CD14-positive monocyte (primary cell): ENCODE measurements around the gene TMEM236. TPM values are rescaled to one million over a fixed set of nuclear protein-coding genes. Genes with fewer than 3 reads are reported as not detected.

ENCODE experiments used
- DNase-seq, 3 donors: peaks; one replicate each; pipeline ENCODE4 v3.0.0-alpha.2; 2011 to 2022
- H2AFZ ChIP-seq: 2 replicates; pipeline ENCODE4 v1.6.0; 2012; ENCODE audit warnings: mild to moderate bottlenecking, low read depth, low read length, inconsistent platforms; ENCODE audit not compliant: insufficient read depth, poor library complexity, severe bottlenecking
- H3K27ac ChIP-seq, 2 donors: 1 replicate in 1 of 2; 2 replicates in 1 of 2; pipeline ENCODE4 v1.5.1; 2012 to 2013; ENCODE audit warnings: low read length in 2 of 2, control low read depth in 1 of 2, inconsistent platforms in 1 of 2, low read depth in 1 of 2, mild to moderate bottlenecking in 1 of 2
- H3K27me3 ChIP-seq, 2 donors: one replicate each; pipeline versions ENCODE4 v1.6.0 to v1.6.1; 2011 to 2013; ENCODE audit warnings: low read length in 2 of 2; ENCODE audit not compliant: control insufficient read depth in 2 of 2, insufficient read depth in 2 of 2
- H3K36me3 ChIP-seq, 2 donors: replicated peaks in 1 of 2; 1 replicate in 1 of 2; 2 replicates in 1 of 2; pipeline versions ENCODE4 v1.5.1 to v1.6.1; 2012 to 2013; ENCODE audit warnings: low read length in 2 of 2, control low read depth in 1 of 2, inconsistent platforms in 1 of 2, mild to moderate bottlenecking in 1 of 2; ENCODE audit not compliant: insufficient read depth in 2 of 2, control insufficient read depth in 1 of 2
- H3K4me1 ChIP-seq, 2 donors: 1 replicate in 1 of 2; 2 replicates in 1 of 2; pipeline versions ENCODE4 v1.5.1 to v1.6.1; 2012 to 2013; ENCODE audit warnings: low read length in 2 of 2, control low read depth in 1 of 2, inconsistent platforms in 1 of 2, mild to moderate bottlenecking in 1 of 2, moderate library complexity in 1 of 2; ENCODE audit not compliant: insufficient read depth in 2 of 2, control insufficient read depth in 1 of 2
- H3K4me2 ChIP-seq: replicated peaks from 2 replicates; pipeline ENCODE3; 2012; ENCODE audit warnings: low read length, moderate library complexity, mild to moderate bottlenecking; ENCODE audit not compliant: poor library complexity, severe bottlenecking; ENCODE audit errors: extremely low read depth
- H3K4me3 ChIP-seq, 3 experiments: fragments of 200-600 bp in 1 of 3; sonication (generic) in 1 of 3; replicated peaks in 1 of 3; 1 replicate in 2 of 3; 2 replicates in 1 of 3; pipeline ENCODE4 v1.5.1; 2011 to 2013; ENCODE audit warnings: low read length in 3 of 3, mild to moderate bottlenecking in 3 of 3, control low read depth in 2 of 3, low read depth in 2 of 3, inconsistent platforms in 1 of 3, moderate library complexity in 1 of 3
- H3K79me2 ChIP-seq: 2 replicates; pipeline ENCODE4 v1.6.0; 2012; ENCODE audit warnings: mild to moderate bottlenecking, control low read depth, inconsistent platforms, low read length, moderate library complexity; ENCODE audit not compliant: insufficient read depth
- H3K9ac ChIP-seq: 2 replicates; pipeline ENCODE4 v1.6.0; 2017; ENCODE audit warnings: low read length, mild to moderate bottlenecking; ENCODE audit not compliant: insufficient read depth, poor library complexity, severe bottlenecking
- H3K9me3 ChIP-seq, 2 donors: replicated peaks in 1 of 2; 1 replicate in 1 of 2; 2 replicates in 1 of 2; pipeline versions ENCODE4 v1.5.1 to v1.6.1; 2012 to 2013; ENCODE audit warnings: low read length in 2 of 2, control low read depth in 1 of 2; ENCODE audit not compliant: control insufficient read depth in 1 of 2, insufficient read depth in 1 of 2
- H4K20me1 ChIP-seq: 2 replicates; pipeline ENCODE4 v1.6.0; 2012; ENCODE audit warnings: mild to moderate bottlenecking, low read length, control low read depth, moderate library complexity; ENCODE audit not compliant: insufficient read depth
- H3K27ac Mint-ChIP-seq, 7 donors: one replicate each; pipeline ENCODE4 v1.8.0; 2020; ENCODE audit warnings: mild to moderate bottlenecking in 7 of 7, mixed read lengths in 7 of 7, moderate library complexity in 6 of 7, inconsistent platforms in 2 of 7
- H3K27me3 Mint-ChIP-seq, 3 donors: one replicate each; pipeline ENCODE4 v1.8.0; 2021 to 2022; ENCODE audit warnings: low read depth in 3 of 3, mild to moderate bottlenecking in 3 of 3, mixed read lengths in 3 of 3, moderate library complexity in 3 of 3, inconsistent platforms in 1 of 3
- H3K36me3 Mint-ChIP-seq, 2 donors: one replicate each; pipeline ENCODE4 v1.8.0; 2020; ENCODE audit warnings: mixed read lengths in 2 of 2, inconsistent platforms in 1 of 2, mild to moderate bottlenecking in 1 of 2
- H3K4me1 Mint-ChIP-seq: one replicate; pipeline ENCODE4 v1.8.0; 2020; ENCODE audit warnings: mild to moderate bottlenecking, mixed read lengths
- H3K4me3 Mint-ChIP-seq, 2 donors: one replicate each; pipeline ENCODE4 v1.8.0; 2020; ENCODE audit warnings: mild to moderate bottlenecking in 2 of 2, mixed read lengths in 2 of 2, moderate library complexity in 1 of 2
- H3K9me3 Mint-ChIP-seq, 7 donors: one replicate each; pipeline ENCODE4 v1.8.0; 2020 to 2022; ENCODE audit warnings: mixed read lengths in 7 of 7, mild to moderate bottlenecking in 6 of 7, moderate library complexity in 6 of 7, inconsistent platforms in 2 of 7
- WGBS: methylation state at CpG from one replicate; pipeline ENCODE4 v1.1.5; 2013; ENCODE audit warnings: missing lambda C conversion rate; ENCODE audit not compliant: insufficient coverage; 5-methylcytosine and 5-hydroxymethylcytosine counted together
- intact Hi-C, 2 donors: fragments of 100-400 bp; cut with micrococcal nuclease; formaldehyde crosslinking; loops; one replicate each; pipeline versions ENCODE4 v1.15.0 to v1.15.1; 2023
- polyA plus RNA-seq, 3 donors: library from polyadenylated mRNA; depleted of rRNA in 1 of 3; unstranded in 2 of 3; stranded (reverse) in 1 of 3; fragments of 300-500 nt in 2 of 3; fragments of >200 nt in 1 of 3; fragmentation: Illumina TruSeq in 2 of 3; gene quantifications; 1 replicate in 2 of 3; 2 replicates in 1 of 3; pipeline ENCODE4 v1.2.3, GENCODE V29; 2012 to 2021
- TF ChIP-seq, protein P1 (sequence below): fragments of 200-600 bp; IDR thresholded peaks from one replicate; pipeline ENCODE4 v1.8.0; 2022; ENCODE audit warnings: antibody characterized with exemption, mild to moderate bottlenecking

TMEM236 gene
- polyA plus RNA-seq, 3 donors: 0.08 TPM; not detected in 2

DNA sequence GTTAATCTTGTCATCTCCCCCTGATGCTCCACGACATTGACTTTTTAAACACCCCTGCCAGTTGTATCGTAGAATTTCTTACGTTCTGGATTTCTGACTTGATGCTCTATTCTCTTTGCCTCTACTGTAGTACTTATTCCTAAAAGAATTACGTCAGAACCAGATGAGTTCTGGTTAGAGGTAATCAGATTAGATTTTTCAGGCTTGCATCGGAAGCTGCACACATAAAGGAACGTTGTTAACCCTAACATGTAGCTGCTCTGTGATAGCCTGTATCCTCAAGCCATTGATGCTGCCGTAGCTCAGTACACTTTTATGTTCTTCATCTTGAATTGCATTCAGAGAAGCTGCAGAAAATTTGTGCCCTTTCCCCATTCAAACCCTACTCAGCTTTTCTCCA lies 26.3 kb upstream of the TMEM236 start:
- Histone ChIP-seq H3K4me2 (no peak overlapping the region), H3K79me2 (no peaks in the 10 kb centered on the region), H3K27me3 (no peaks in the 10 kb centered on the region), H3K27ac (no peak overlapping the region), H3K9me3 (peaks cover 4 to 9% of the 10 kb centered on the region in 2 donors), H3K4me1 (no peaks in the 10 kb centered on the region), H4K20me1 (no peaks in the 10 kb centered on the region), H3K36me3 (peaks cover 4 to 8% of the 10 kb centered on the region in 2 donors), H3K4me3 (no peak overlapping the region), H3K9ac (no peak overlapping the region), H2AFZ (no peak overlapping the region)
- DNase-seq: no peak
- Mint-ChIP-seq H3K4me1 (no peaks in the 10 kb centered on the region), H3K9me3 (peaks cover 8 to 18% (median 14%) of the 10 kb centered on the region in 7 donors), H3K36me3 (peaks cover 20 to 22% of the 10 kb centered on the region in 2 donors), H3K27ac (no peak overlapping the region), H3K4me3 (no peak overlapping the region), H3K27me3 (no peaks in the 10 kb centered on the region)
- intact Hi-C loops: no loop called here
- TF ChIP-seq, protein P1, sequence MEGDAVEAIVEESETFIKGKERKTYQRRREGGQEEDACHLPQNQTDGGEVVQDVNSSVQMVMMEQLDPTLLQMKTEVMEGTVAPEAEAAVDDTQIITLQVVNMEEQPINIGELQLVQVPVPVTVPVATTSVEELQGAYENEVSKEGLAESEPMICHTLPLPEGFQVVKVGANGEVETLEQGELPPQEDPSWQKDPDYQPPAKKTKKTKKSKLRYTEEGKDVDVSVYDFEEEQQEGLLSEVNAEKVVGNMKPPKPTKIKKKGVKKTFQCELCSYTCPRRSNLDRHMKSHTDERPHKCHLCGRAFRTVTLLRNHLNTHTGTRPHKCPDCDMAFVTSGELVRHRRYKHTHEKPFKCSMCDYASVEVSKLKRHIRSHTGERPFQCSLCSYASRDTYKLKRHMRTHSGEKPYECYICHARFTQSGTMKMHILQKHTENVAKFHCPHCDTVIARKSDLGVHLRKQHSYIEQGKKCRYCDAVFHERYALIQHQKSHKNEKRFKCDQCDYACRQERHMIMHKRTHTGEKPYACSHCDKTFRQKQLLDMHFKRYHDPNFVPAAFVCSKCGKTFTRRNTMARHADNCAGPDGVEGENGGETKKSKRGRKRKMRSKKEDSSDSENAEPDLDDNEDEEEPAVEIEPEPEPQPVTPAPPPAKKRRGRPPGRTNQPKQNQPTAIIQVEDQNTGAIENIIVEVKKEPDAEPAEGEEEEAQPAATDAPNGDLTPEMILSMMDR: no peak
- 95% methylated on average over 7 of the region's 7 CpGs for WGBS

DNA sequence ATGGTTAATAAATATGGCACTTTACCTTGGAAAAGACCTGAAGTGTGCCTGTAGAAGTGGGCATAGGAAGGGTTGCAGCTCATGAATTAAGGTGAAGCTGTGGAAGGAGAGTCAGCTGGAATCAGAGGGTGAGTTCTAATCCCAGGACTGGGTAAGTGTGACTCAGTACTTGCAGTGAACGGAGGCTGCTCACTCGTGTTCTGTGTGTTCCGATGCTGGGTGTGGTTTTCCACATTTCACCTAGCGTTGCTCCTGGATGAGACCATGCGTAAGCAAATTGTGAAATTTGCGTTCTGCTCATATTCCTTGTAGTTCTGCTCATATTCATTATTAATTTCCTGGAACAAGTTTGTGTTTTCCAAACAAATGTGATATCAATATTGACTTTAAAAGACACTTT lies 22.4 kb upstream of the TMEM236 start:
- WGBS: 100% methylated on average over 3 of the region's 6 CpGs
- intact Hi-C loops: no loop called here
- Histone ChIP-seq H3K27me3 (no peaks in the 10 kb centered on the region), H3K9me3 (no peaks in the 10 kb centered on the region), H3K9ac (no peak overlapping the region), H3K4me3 (no peak overlapping the region), H3K4me1 (no peaks in the 10 kb centered on the region), H3K27ac (no peak overlapping the region), H4K20me1 (no peaks in the 10 kb centered on the region), H3K4me2 (no peak overlapping the region), H3K36me3 (no peaks in the 10 kb centered on the region), H3K79me2 (no peaks in the 10 kb centered on the region), H2AFZ (no peak overlapping the region)
- Mint-ChIP-seq H3K27me3 (peaks cover 0 to 2% (median 0%) of the 10 kb centered on the region in 3 donors), H3K9me3 (no peaks in the 10 kb centered on the region), H3K4me3 (no peak overlapping the region), H3K4me1 (no peaks in the 10 kb centered on the region), H3K36me3 (no peaks in the 10 kb centered on the region), H3K27ac (no peak overlapping the region)
- TF ChIP-seq, protein P1: no peak
- DNase-seq: no peak
